Measurements from ENCODE around the gene KLRG1. TPM values are rescaled to one million over a fixed set of nuclear protein-coding genes. Genes with fewer than 3 reads are reported as not detected.
A peak's percentile ranks its signal among the peaks of the same experiment; 100 is the strongest.

The KLRG1 gene
- total and polyA plus RNA-seq, 9 of the 15 experiments (the other 6 are each of a cell fraction or from before 2014, with no cell fraction given), result 1.4 to 7.2 (median 2.1) TPM

GRCh38 chr12:9032202-9032964 lies 43.0 kb downstream of the KLRG1 start (continued):
- TF ChIP-seq ZKSCAN3 (CRISPR knock-in tag; IDR thresholded peaks at IDR 0.05), result no peak
- TF ChIP-seq POU5F1 (IDR thresholded peaks at IDR 0.05; ENCODE audit: borderline replicate concordance, low read depth, low read length, partially characterized antibody), result no peak
- TF ChIP-seq CTBP1 (IDR thresholded peaks at IDR 0.05; ENCODE audit: borderline replicate concordance), result no peak
- TF ChIP-seq POLR3G (IDR thresholded peaks at IDR 0.05; ENCODE audit: extremely low read depth, insufficient read length, insufficient replicate concordance), result no peak
- 0 out of 2 replicates have a peak, but pooled peaks have one; percentile 27 for TF ChIP-seq HIVEP1 (CRISPR knock-in tag; IDR thresholded peaks at IDR 0.05)
- no peak for TF ChIP-seq ZKSCAN8 (CRISPR knock-in tag; IDR thresholded peaks at IDR 0.05)
- no peak for TF ChIP-seq MAFK (IDR thresholded peaks at IDR 0.05; ENCODE audit: low read length)
- no peak for TF ChIP-seq ETV6 (IDR thresholded peaks at IDR 0.05; ENCODE audit: borderline replicate concordance in 1 of 2, low read depth in 2 of 2, low read length in 1 of 2)
- no peak for TF ChIP-seq ETV6 (CRISPR knock-in tag; IDR thresholded peaks at IDR 0.05; ENCODE audit: borderline replicate concordance)
- no peak for TF ChIP-seq ZNF561 (CRISPR knock-in tag; conservative IDR thresholded peaks at IDR 0.05)
- TF ChIP-seq HMG20A (CRISPR knock-in tag; conservative IDR thresholded peaks at IDR 0.05), result no peak
- no peak for TF ChIP-seq NBN (IDR thresholded peaks at IDR 0.05; ENCODE audit: low read depth)
- peak; percentile 86 for TF ChIP-seq PYGO2 (tag; IDR thresholded peaks at IDR 0.05)
- no peak for TF ChIP-seq ATF1 (CRISPR knock-in tag; IDR thresholded peaks at IDR 0.05)
- TF ChIP-seq ATF1 (tag; IDR thresholded peaks at IDR 0.05), result no peak
- TF ChIP-seq MTA1 (IDR thresholded peaks at IDR 0.05; ENCODE audit: borderline replicate concordance), result no peak
- TF ChIP-seq KLF6 (CRISPR knock-in tag; IDR thresholded peaks at IDR 0.05; ENCODE audit: borderline replicate concordance), result peak; percentile 90; the same call in 1 of the 2 replicates
- TF ChIP-seq CLOCK (CRISPR knock-in tag; IDR thresholded peaks at IDR 0.05; ENCODE audit: borderline replicate concordance), result no peak
- TF ChIP-seq RAD21 (CRISPR knock-in tag; conservative IDR thresholded peaks at IDR 0.05 in 1 of 2, IDR thresholded peaks at IDR 0.05 in 1 of 2), result peak; percentile 35 to 54
- no peak for TF ChIP-seq FOXJ3 (CRISPR knock-in tag; IDR thresholded peaks at IDR 0.05)
- peak; percentile 81; the same call in 1 of the 2 replicates for TF ChIP-seq ZNF76 (CRISPR knock-in tag; IDR thresholded peaks at IDR 0.05; ENCODE audit: borderline replicate concordance)
- TF ChIP-seq MEF2D (tag; conservative IDR thresholded peaks at IDR 0.05; ENCODE audit: low read depth), result peak; percentile 71
- TF ChIP-seq GTF2E2 (tag; IDR thresholded peaks at IDR 0.05), result no peak
- TF ChIP-seq ZNF175 (CRISPR knock-in tag; IDR thresholded peaks at IDR 0.05; ENCODE audit: low read depth), result 0 out of 2 replicates have a peak, but pooled peaks have one; percentile 48
- TF ChIP-seq TEAD1 (CRISPR knock-in tag; IDR thresholded peaks at IDR 0.05), result peak in 1 of 2 experiments; percentile 78; a peak in 2 of 4 replicates
- peak; percentile 93 for TF ChIP-seq ZNF766 (CRISPR knock-in tag; conservative IDR thresholded peaks at IDR 0.05)
- no peak for TF ChIP-seq XRCC3 (IDR thresholded peaks at IDR 0.05)
- no peak for TF ChIP-seq SREBF2 (CRISPR knock-in tag; IDR thresholded peaks at IDR 0.05)

All from K562 (cell line).